MM.1S (cell line): ENCODE results near the gene KCNK18.

Experiments
- DNase-seq: peaks from one replicate; pipeline ENCODE4 v3.0.0-alpha.2; 2015
- H2AFZ ChIP-seq: fragments of 300-600 bp; sonication (generic); 2 replicates; pipeline ENCODE4 v1.6.0; 2016; ENCODE audit warnings: antibody characterized with exemption, low read length
- H3F3A ChIP-seq: fragments of 300-600 bp; sonication (generic); 2 replicates; pipeline ENCODE4 v1.6.1; 2016; ENCODE audit warnings: mild to moderate bottlenecking, antibody characterized with exemption, low read length, moderate library complexity, mixed read lengths; ENCODE audit not compliant: insufficient read depth
- H3K27ac ChIP-seq: fragments of 300-600 bp; sonication (generic); 2 replicates; pipeline ENCODE4 v1.5.1; 2016; ENCODE audit warnings: mild to moderate bottlenecking, low read length
- H3K27me3 ChIP-seq: fragments of 300-600 bp; sonication (generic); replicated peaks from 2 replicates; pipeline ENCODE4 v1.6.0; 2016; ENCODE audit warnings: low read length; ENCODE audit not compliant: insufficient read depth
- H3K36me3 ChIP-seq: fragments of 300-600 bp; sonication (generic); replicated peaks from 2 replicates; pipeline ENCODE4 v1.6.1; 2016; ENCODE audit warnings: mild to moderate bottlenecking, low read length, mixed read lengths; ENCODE audit not compliant: insufficient read depth
- H3K4me1 ChIP-seq: fragments of 300-600 bp; sonication (generic); 2 replicates; pipeline ENCODE4 v1.6.1; 2016; ENCODE audit warnings: low read length, mixed read lengths
- H3K4me2 ChIP-seq: fragments of 300-600 bp; sonication (generic); 2 replicates; pipeline ENCODE4 v1.6.0; 2016; ENCODE audit warnings: low read depth, low read length
- H3K4me3 ChIP-seq: fragments of 300-600 bp; sonication (generic); 2 replicates; pipeline ENCODE4 v1.5.1; 2016; ENCODE audit warnings: low read length, mixed read lengths
- H3K79me2 ChIP-seq: fragments of 300-600 bp; sonication (generic); 2 replicates; pipeline ENCODE4 v1.6.1; 2016; ENCODE audit warnings: mixed run types, low read length, mixed read lengths
- H3K9ac ChIP-seq: fragments of 300-600 bp; sonication (generic); 2 replicates; pipeline ENCODE4 v1.6.1; 2016; ENCODE audit warnings: low read length, mixed read lengths
- H3K9me2 ChIP-seq: fragments of 300-600 bp; sonication (generic); replicated peaks from 2 replicates; pipeline ENCODE4 v1.6.1; 2016; ENCODE audit warnings: mild to moderate bottlenecking, low read length, mixed read lengths; ENCODE audit not compliant: insufficient read depth
- H3K9me3 ChIP-seq: fragments of 300-600 bp; sonication (generic); replicated peaks from 2 replicates; pipeline ENCODE4 v1.6.1; 2016; ENCODE audit warnings: mild to moderate bottlenecking, low read length, mixed read lengths; ENCODE audit not compliant: insufficient read depth
- H4K20me1 ChIP-seq: fragments of 300-600 bp; sonication (generic); 2 replicates; pipeline ENCODE4 v1.6.1; 2016; ENCODE audit warnings: mild to moderate bottlenecking, low read length, moderate library complexity, mixed read lengths; ENCODE audit not compliant: insufficient read depth
- CTCF ChIP-seq: fragments of 300-600 bp; sonication (generic); IDR thresholded peaks from 2 replicates; pipeline ENCODE4 v1.5.1; 2016; ENCODE audit warnings: antibody characterized with exemption, low read length, mixed read lengths
- EZH2 ChIP-seq: fragments of 300-600 bp; sonication (generic); optimal IDR thresholded peaks from 2 replicates; pipeline ENCODE3; 2017; ENCODE audit warnings: low read depth, mild to moderate bottlenecking, antibody characterized with exemption, low read length, mixed read lengths
- EZH2phosphoT487 ChIP-seq: fragments of 300-600 bp; sonication (generic); IDR thresholded peaks from 2 replicates; pipeline ENCODE4 v1.6.1; 2018; ENCODE audit warnings: antibody characterized with exemption, low read length

Gene KCNK18

GRCh38 chr10:117198088-117198487 is 799 bp downstream of the KCNK18 start:
- H3K4me1 ChIP-seq = no peaks in the 10 kb centered on the region
- TF ChIP-seq EZH2 (no peak), EZH2phosphoT487 (no peak), CTCF (no peak)
- H3F3A ChIP-seq = no peaks in the 10 kb centered on the region
- no peaks in the 10 kb centered on the region for H4K20me1 ChIP-seq
- no peaks in the 10 kb centered on the region for H3K27me3 ChIP-seq
- H2AFZ ChIP-seq = no peak overlapping the region
- no peaks in the 10 kb centered on the region for H3K9me2 ChIP-seq
- H3K36me3 ChIP-seq = no peaks in the 10 kb centered on the region
- no peak overlapping the region for H3K27ac ChIP-seq
- H3K4me3 ChIP-seq = no peak overlapping the region
- H3K4me2 ChIP-seq = no peak overlapping the region
- no peaks in the 10 kb centered on the region for H3K79me2 ChIP-seq
- no peaks in the 10 kb centered on the region for H3K9me3 ChIP-seq
- H3K9ac ChIP-seq = no peak overlapping the region
- DNase-seq = no peak

- Histone ChIP-seq H3K9ac (no peak overlapping the region), H3K9me2 (no peaks in the 10 kb centered on the region), H3K79me2 (no peaks in the 10 kb centered on the region), H3K9me3 (no peaks in the 10 kb centered on the region), H3K27ac (no peak overlapping the region), H3K4me3 (no peak overlapping the region), H4K20me1 (no peaks in the 10 kb centered on the region), H3K4me2 (no peak overlapping the region), H3K4me1 (no peaks in the 10 kb centered on the region), H3K27me3 (no peaks in the 10 kb centered on the region), H3K36me3 (no peaks in the 10 kb centered on the region), H3F3A (no peaks in the 10 kb centered on the region), H2AFZ (no peak overlapping the region)
- TF ChIP-seq EZH2 (no peak), CTCF (no peak)
- no peak for DNase-seq
These were observed 4.5 kb downstream of the KCNK18 start for GRCh38 chr10:117201826-117202225.

GRCh38 chr10:117204316-117204715 is 7.0 kb downstream of the KCNK18 start:
- Histone ChIP-seq H3K9me2 (no peaks in the 10 kb centered on the region), H3K36me3 (no peaks in the 10 kb centered on the region), H2AFZ (no peak overlapping the region), H3K4me3 (no peak overlapping the region), H3K9ac (no peak overlapping the region), H3K27me3 (no peaks in the 10 kb centered on the region), H3K27ac (no peak overlapping the region), H3K4me2 (no peak overlapping the region), H3K79me2 (no peaks in the 10 kb centered on the region), H4K20me1 (no peaks in the 10 kb centered on the region), H3K4me1 (no peaks in the 10 kb centered on the region), H3F3A (no peaks in the 10 kb centered on the region), H3K9me3 (no peaks in the 10 kb centered on the region)
- TF ChIP-seq EZH2 (no peak), CTCF (no peak), EZH2phosphoT487 (no peak)
- DNase-seq = no peak

- H3K27ac ChIP-seq = no peak overlapping the region
- no peak for DNase-seq
- H3F3A ChIP-seq = no peaks in the 10 kb centered on the region
- H3K4me2 ChIP-seq = no peak overlapping the region
- no peak overlapping the region for H3K4me3 ChIP-seq
- H3K27me3 ChIP-seq = peaks cover 6% of the 10 kb centered on the region
- no peaks in the 10 kb centered on the region; the same call in 1 of the 2 replicates for H3K9me3 ChIP-seq
- H4K20me1 ChIP-seq = no peaks in the 10 kb centered on the region
- no peaks in the 10 kb centered on the region for H3K79me2 ChIP-seq
- TF ChIP-seq EZH2phosphoT487 (no peak), CTCF (no peak)
- no peak overlapping the region for H2AFZ ChIP-seq
- H3K9me2 ChIP-seq = no peaks in the 10 kb centered on the region
- H3K36me3 ChIP-seq = no peaks in the 10 kb centered on the region
- no peak overlapping the region for H3K9ac ChIP-seq
- no peaks in the 10 kb centered on the region for H3K4me1 ChIP-seq
These were observed 14.9 kb downstream of the KCNK18 start for GRCh38 chr10:117212176-117212575.
